Inferior parietal cortex (tissue), 1 donor: ENCODE results near the gene FBXL20.
"Not testable (repeated sequence)": the region's sequence is repeated elsewhere in the genome, so short reads cannot be mapped to it uniquely, and the experiment has no call there.

Experiments
- DNase-seq: peaks from one replicate; pipeline ENCODE4 v3.0.0-alpha.2; 2016; ENCODE audit errors: extremely low spot score

Gene FBXL20

DNA sequence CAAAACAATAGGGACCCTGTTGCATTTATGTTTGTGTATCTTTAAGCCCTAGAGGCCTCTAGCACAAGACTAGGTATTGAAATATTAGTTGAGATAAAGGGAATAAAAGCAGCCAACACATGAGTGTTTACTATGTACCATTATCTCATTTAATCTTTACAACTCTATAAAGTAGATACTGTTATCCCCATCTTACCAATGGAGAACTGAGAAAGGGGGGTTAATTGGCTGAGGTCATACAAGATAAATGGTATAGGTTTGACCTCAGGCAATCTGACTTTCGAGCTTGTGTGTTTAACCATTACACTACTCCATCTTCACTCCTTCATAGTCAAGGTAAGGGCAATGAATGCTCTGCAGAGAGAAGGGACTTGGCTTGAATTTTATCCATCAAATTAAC is 149.4 kb downstream of the FBXL20 start:
- DNase-seq: no peak

DNA sequence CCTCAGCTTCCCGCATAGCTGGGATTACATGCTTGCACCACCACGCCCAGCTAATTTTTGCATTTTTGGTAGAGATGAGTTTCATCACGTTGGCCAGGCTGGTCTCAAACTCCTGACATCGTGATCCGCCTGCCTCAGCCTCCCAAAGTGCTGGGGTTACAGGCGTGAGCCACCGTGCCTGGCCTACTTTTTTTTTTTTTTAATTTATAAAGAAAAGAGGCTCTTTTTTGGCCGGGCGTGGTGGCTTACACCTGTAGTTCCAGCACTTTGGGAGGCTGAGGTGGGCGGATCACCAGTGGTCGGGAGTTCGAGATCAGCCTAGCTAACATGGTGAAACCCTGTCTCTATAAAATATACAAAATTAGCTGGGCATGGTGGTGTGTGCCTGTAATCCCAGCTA is 151.3 kb downstream of the FBXL20 start:
- DNase-seq: not testable (repeated sequence)

DNA sequence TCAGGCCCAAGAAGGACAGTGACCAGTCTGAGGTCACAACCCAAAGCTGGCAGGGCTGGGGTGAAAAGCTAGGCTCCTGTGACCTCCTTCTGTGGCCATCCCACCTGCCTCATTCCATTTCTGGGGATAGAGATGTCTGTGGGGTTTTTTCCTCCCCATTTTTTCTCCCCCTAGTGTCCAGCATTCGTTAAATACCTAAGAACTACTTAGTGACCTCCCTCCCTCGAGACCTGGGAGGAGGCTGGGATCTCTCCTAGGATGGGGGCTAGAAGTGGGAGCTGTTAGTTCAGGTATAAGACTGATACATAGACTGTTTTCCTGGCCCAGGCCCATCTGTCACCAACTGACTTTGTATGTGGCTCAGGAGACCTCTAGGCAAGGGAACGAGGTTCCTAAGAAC is 155.2 kb downstream of the FBXL20 start:
- DNase-seq: no peak

DNA sequence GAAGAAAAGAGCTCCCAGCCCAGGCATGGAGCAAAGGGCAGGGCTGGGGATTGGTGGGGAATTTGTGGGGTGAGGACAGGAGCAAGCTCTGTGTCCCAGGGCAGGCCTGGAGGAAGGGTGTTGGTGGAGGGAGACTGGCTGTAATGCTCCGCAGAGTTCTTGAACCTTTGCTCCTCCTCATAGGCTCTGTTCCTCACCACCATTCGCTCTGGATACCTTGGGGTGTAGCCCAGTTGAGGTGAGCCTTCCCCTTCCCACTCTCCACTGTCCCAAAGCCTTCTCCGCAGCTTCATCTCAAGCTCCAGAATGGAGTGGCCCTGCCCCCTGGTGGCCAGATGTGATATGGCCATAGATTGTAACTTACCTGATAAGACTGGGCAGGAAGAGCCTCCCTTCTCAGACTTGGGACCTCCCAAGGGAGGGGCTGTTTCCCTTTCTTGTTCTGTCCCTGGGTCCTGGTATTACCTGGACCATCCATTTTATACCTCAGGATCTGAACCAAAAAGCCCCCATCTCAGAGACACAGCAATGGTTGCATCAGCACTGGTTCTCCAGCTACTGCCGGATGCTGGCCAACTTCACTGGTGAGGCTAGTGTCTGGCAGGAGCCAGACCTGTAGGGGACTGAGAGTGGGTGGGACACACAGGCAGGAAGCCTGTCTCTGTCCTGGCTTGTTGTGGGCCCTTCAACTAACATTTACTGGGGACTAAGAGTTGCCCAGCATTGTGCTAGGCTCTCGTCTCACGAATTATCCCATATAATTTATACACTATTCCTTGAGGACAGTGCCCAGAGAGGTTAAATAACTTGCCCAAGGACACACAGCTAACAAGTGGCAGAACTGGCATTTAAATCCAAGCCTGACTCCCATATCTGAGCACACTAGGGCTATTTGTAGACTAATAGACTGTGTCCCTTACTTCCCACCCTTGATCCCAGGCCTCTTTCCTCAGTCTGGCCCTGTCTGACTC is 156.5 kb downstream of the FBXL20 start:
- peak; percentile 96 for DNase-seq

DNA sequence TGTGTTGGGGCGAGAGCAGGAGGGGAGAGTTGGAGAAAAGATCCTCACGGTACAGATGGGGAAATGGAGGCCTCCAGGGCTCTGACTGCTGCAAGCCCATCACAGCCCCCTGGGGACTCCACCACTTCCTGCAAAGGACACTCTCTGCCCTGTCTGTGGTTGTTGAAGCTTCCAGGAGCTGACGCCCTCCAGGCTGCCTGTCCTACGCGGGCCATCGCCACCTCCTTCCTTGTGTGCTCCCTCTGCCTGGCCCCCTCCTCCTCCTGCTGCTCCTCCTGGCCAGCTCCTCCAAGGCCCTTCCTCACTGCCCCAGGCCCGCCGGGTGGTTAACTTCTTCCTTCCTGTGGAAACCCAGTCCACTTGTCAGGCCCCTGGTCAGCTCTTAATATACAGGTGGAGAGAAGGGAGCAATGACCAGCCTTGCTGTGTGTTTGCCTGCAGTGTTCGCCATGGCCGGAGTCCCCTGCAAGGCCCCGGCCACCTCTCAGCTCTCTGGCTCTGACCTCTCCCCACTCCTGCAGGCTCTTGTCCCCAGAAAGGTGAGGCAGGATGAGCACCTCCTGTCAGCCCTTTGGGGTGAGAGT is 157.3 kb downstream of the FBXL20 start:
- DNase-seq: no peak

DNA sequence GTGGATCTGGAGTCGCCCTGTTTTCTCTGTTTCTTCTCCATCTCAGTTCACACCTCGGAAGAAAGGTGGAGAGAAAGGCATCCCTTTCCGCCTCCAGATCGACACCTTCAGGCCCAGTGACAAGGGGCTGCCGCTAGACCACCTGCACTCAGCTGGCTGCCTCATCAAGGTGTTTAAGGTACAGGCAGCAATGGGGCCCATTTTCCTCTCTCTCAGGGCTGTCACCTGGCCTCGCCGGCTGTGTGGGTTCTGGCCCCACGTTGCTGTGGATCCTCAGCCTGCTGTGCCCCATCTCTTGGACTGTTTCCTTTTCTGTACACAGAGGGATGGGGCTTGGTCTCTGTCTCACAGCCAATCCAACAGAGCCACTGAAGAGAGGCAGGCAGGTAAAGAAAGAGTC is 158.3 kb downstream of the FBXL20 start:
- DNase-seq: no peak

- DNase-seq: no peak
Observed at GRCh38 chr17:39240631-39241030, 160.8 kb downstream of the FBXL20 start.

DNA sequence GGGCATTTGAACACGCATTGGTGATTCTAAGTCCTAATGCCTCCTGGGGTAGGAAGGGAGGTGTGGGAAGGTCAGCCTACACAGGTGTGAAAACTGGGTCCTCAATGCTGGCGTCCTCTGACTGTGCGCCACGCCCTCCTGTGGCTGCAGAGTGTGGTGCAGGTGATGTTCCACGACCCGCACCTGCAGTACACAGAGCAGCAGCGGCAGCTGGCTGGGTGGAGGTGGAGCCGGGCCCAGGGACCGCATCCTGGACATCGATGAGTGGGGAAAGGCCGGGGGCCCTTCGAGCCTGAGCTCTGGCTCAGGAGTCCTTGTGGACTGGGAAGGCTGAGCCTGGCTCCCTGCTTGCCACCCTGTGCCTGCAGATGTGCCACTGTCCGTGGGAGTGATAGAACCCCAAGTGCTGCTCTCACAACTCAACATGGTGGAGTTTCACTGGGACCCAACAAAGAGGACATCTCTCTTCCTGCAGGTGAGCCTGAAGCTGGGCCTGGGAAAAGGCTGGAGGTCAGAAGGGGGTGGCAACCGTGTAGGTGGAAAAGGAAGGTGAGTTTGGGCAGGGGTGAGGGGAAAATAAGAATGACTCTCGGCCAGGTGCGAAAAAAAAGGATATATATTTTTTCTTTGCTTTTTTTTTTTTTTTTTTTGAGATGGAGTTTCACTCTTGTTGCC is 161.6 kb downstream of the FBXL20 start:
- no peak for DNase-seq

GRCh38 chr17:39238311-39238972 is 163.0 kb downstream of the FBXL20 start:
- DNase-seq: no peak

DNA sequence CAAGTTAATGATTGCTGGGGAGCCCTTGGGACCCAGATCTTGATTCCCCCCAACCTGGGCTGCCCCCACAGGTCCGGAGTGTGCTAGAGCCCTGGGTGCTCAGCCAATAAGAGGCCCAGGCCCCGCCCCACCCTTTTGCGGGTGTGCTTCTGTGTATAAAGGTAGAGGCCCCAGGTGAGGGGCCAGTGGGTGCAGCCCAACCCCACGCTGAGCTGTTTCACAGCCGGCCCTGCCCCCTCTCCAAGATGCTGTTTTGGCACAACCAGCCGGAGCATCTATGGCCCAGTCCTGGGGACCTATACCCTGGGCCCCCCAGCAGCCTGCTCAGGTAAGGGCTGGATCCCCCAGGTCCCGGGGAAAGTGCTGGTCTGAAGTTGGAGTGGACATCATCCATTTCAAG is 163.8 kb downstream of the FBXL20 start:
- no peak for DNase-seq

DNA sequence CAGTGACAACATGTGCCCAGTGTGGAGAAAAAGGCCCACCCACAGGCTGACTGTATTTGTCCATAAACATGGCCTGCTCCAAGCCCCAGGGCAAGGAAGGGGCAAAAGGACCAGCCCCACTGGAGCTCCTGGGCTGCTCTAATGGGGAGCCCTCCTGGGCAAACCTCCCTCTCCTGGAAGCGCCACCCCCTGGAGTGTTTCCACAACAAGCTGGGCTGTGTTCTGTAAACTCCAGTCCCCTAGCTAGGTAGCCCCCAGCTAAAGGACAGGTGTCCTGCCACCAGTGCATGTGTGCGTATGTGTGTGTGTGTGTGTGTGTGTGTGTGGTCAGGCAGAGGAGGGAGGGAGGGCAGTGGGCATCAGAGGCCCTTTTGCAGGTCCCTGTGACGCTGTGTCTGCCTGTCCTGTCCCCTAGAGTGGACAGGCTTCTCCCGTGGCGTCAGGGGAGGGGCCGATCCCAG is 164.4 kb downstream of the FBXL20 start:
- no peak for DNase-seq

DNA sequence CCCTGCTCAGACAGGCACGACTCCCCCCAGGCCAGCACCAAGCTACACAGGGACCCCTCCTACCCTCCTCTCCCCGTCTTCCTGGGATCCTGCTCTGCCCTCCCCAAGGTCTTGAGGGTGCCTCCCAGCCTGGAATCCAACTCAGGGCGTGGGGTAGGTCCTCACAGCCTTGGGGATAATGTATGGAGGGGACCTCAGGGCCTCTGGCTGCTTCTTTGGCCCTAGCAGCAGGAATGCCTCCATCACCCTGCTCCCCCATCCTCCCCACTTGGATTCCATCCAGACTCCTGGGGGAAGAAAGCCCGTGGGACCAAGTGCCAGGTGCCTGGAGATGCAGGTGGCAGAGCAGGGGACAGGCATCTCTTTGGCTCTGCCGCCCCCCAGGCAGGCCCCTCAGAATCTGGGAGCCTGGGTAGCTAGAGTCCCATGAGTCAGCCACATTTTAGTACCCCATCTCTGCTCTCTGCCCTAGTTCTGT is 164.9 kb downstream of the FBXL20 start:
- no peak for DNase-seq

DNA sequence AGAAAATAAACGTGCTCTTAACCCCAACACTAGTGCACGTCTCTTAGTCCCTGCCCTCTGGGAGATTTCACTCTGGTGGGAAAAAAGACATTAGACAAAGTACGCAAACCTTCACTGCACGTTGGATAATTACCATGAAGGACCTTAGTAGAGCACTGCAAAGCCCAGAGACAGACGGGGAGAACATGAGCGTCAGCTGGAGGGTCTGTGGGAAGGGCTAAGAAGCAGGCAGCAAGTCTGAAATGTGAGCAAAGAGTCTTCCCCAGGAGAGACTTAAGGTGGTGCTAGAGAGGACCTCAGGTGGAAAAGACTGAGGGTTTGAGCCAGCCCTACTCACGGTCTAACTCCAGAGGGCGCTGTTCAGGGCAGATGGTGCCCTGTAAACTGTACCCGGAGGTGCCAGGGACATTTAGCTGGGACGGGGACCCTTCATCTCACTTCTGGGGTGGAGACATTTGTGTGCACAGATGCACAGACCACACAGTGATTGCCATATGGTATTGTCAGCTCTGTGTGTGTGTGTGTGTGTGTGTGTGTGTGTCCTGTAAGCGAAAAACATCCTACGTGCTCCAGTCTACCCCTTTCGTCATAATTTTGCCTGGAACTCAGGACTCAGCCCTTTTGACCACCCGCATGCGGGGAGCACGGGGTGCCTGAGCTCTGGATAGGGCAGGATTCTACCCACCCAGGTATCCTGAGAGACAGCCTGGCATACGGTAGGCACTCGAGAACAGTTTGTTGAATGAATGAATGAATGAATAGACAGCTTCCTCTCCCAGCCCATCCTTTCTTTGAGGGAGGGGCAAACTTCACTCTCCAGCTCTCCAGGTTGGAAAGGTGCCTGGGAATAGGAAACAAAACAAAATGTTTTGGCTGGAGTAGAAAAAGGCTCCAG is 165.6 kb downstream of the FBXL20 start:
- no peak for DNase-seq

- no peak for DNase-seq
Observed at GRCh38 chr17:39231591-39232551, 169.6 kb downstream of the FBXL20 start.

DNA sequence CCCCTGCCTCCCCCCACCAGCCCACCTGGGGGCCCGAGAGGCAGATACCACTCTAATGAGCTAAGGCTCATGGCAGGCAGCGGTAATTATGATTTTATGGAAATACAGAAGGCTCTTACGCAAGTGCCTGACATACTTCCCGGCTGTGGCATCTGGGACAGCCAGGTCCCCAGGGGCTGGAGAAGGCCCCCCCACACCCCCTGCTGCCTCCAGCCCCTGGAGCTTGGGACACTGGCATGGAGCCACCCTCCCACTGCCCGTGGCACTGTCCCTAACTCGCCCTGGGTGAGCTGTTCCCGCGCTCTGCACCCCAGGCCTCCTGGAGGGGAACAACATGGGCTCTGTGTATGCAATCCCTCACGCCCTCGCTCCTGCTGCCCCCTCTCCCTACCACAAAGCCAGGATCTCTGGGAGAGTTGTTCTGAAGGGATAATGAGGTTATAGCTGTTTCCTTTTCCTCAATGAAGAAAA is 170.3 kb downstream of the FBXL20 start:
- DNase-seq: no peak

DNA sequence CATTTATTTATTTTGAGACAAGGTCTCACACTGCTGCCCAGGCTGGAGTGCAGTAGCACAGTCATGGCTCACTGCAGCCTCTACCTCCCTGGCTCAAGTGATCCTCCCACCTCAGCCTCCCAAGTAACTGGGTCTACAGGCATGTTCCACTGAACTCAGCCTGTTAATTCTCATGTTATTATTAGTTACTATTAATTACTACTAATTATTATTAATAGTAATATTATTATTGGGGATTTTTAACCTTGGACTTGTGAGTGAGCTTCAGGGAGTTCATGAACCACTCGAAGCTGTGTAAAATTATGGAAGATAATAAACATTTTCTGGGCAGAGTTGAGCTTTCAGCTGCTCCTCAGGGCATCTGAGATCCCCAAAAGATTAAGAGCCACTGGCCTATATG is 171.1 kb downstream of the FBXL20 start:
- DNase-seq: no peak

DNA sequence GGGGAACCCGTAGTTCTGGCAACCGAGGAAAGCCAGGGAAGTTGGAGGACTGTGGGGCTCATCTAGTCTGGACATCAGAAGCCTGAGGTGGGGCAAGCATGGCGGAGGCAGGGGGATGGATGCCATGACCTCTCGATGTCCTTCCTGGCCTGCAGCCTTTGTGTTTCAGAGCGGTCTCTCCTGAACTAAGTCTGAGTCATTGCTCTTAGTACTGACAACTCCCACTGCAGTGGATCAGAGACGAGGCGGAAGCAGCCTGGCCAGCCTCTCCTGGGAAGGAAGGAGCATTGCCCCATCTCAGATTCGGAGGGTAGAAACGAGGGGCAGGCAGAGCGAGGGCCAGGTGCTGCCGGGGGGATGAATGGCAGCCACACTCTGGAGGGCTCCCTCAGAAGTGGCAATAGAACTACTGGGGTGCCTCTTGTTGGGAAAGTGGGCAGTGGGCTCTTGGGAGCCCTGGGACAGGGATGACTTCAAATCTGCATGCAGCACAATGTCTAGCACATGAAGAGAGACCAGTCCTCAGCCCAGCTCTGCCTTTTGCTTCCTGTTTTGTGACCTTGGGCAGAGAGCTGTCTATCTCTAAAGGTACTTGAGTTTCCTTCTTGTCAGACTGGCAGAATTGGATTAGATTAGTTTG is 172.0 kb downstream of the FBXL20 start:
- DNase-seq: no peak

DNA sequence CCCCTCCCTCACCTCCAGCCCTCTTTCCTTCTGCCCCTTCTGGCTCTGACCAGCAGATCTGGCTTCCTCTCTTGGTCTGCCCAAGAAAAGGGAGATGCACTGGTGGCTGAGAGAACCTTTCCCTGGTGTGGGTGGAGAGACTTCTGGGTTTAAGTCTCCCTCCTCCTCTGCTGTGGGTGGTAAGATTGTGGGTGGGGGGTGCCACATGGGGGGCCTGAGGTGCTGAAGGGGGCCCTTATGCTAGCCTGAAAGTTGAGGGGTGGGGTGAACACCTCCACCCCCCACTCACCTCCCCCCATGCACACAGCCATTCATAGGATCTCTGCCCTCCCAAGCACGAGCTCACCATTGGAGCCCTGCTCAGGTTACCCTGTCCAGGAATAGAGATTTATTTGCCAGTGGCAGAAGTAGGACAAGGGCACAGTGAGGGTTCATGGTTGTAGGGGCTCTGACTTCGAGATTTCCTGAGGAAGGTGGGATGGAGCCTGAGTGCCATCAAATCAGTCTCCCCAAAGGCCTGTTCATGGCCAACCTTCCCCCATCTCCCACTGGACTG is 174.0 kb downstream of the FBXL20 start:
- DNase-seq: no peak
